Peyer's patch (tissue), 4 donors: ENCODE results near the gene CEL. TPM values are rescaled to one million over a fixed set of nuclear protein-coding genes. Genes with fewer than 3 reads are reported as not detected.
A peak's percentile ranks its signal among the peaks of the same experiment; 100 is the strongest.
"Not testable (repeated sequence)": the region's sequence is repeated elsewhere in the genome, so short reads cannot be mapped to it uniquely, and the experiment has no call there.

Source experiments
- DNase-seq, 3 donors: peaks; one replicate each; pipeline ENCODE4 v3.0.0-alpha.2; 2017 to 2019
- H3K27ac ChIP-seq, 4 donors: fragments of 200-600 bp; sonication (generic); one replicate each; pipeline ENCODE4 v1.5.1; 2016 to 2019
- H3K27me3 ChIP-seq, 2 donors: fragments of 200-600 bp; sonication (generic); one replicate each; pipeline ENCODE4 v1.5.1; 2019
- H3K36me3 ChIP-seq, 3 donors: fragments of 200-600 bp; sonication (generic); one replicate each; pipeline ENCODE4 v1.5.1; 2016 to 2019
- H3K4me1 ChIP-seq, 4 donors: fragments of 200-600 bp; sonication (generic); one replicate each; pipeline ENCODE4 v1.5.1; 2016 to 2019
- H3K4me3 ChIP-seq, 4 donors: fragments of 200-600 bp; sonication (generic); 1 replicate in 3 of 4; 2 replicates in 1 of 4; pipeline ENCODE4 v1.5.1; 2016 to 2019; ENCODE audit warnings: mild to moderate bottlenecking in 1 of 4
- H3K9me3 ChIP-seq, 4 donors: fragments of 200-600 bp; sonication (generic); one replicate each; pipeline ENCODE4 v1.5.1; 2016 to 2019; ENCODE audit warnings: mild to moderate bottlenecking in 1 of 4
- POLR2A ChIP-seq, 2 donors: fragments of 450-650 bp; IDR thresholded peaks; one replicate each; pipeline ENCODE4 v1.5.1; 2017; ENCODE audit warnings: antibody characterized with exemption in 2 of 2, mild to moderate bottlenecking in 2 of 2, moderate library complexity in 2 of 2
- total RNA-seq, 4 donors: library from RNA; depleted of rRNA; stranded (reverse); fragments of >200 nt; gene quantifications; one replicate each; pipeline ENCODE4 v1.1.0, GENCODE V29; 2016
- TF ChIP-seq, protein P1 (sequence below), 6 experiments: fragments of 450-650 bp in 4 of 6; fragments of 200-600 bp in 2 of 6; sonication (generic) in 1 of 6; IDR thresholded peaks; one replicate each; pipeline ENCODE4 v1.5.1; 2017 to 2019; ENCODE audit warnings: antibody characterized with exemption in 6 of 6, mild to moderate bottlenecking in 3 of 6, moderate library complexity in 1 of 6

Gene CEL
- total RNA-seq, 4 donors from 2014 or later = 1.6 to 9.1 (median 5.8) TPM

DNA sequence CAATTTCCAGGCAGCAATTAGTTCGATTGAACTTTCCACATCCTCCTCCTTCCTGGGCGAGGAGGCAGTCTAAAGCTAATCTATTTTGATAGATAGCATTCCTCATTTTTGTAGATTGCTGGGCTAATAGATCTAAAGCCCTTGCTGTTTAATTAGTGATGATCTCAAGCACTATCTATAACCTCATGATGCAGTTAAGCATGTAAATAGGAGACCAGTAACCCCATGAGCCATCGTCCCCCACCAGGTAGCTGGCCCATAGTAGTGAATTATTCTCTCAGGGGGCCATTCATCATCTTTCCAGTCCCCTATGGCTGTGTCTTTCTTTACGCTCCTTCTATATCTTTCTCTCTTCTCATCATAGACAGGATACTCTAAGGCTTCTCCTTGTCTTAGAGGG, 14.9 kb downstream of the CEL start:
- H3K27ac ChIP-seq = no peak overlapping the region
- no peak overlapping the region for H3K4me3 ChIP-seq
- H3K27me3 ChIP-seq = no peaks in the 10 kb centered on the region
- no peaks in the 10 kb centered on the region for H3K36me3 ChIP-seq
- no peak for DNase-seq
- no peak for TF ChIP-seq POLR2A (IDR thresholded peaks at IDR 0.05)
- TF ChIP-seq, protein P1, sequence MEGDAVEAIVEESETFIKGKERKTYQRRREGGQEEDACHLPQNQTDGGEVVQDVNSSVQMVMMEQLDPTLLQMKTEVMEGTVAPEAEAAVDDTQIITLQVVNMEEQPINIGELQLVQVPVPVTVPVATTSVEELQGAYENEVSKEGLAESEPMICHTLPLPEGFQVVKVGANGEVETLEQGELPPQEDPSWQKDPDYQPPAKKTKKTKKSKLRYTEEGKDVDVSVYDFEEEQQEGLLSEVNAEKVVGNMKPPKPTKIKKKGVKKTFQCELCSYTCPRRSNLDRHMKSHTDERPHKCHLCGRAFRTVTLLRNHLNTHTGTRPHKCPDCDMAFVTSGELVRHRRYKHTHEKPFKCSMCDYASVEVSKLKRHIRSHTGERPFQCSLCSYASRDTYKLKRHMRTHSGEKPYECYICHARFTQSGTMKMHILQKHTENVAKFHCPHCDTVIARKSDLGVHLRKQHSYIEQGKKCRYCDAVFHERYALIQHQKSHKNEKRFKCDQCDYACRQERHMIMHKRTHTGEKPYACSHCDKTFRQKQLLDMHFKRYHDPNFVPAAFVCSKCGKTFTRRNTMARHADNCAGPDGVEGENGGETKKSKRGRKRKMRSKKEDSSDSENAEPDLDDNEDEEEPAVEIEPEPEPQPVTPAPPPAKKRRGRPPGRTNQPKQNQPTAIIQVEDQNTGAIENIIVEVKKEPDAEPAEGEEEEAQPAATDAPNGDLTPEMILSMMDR (IDR thresholded peaks at IDR 0.05) = no peak
- H3K9me3 ChIP-seq = no peaks in the 10 kb centered on the region
- H3K4me1 ChIP-seq = peaks cover 0 to 5% (median 0%) of the 10 kb centered on the region in 4 donors

DNA sequence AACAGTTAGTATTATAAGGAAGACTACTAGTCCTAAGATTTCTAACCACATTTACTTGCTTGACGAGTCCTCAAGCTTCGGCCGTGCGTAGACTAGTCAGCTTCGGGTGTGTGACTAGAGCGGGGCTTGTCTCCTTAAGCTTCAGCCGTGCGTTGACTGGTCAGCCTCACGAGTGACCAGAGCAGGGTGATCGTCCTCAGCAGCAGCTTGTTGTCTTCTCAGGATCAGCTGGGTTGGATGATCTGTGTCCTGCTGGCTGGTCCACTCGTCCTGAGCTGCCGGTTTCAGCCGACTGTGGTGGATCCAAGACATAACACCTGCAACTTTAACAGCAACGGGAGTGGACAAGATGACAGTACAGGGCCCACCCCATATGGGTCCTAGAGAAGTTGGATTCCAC, 16.7 kb downstream of the CEL start:
- Histone ChIP-seq H3K27ac (no peak overlapping the region), H3K36me3 (no peaks in the 10 kb centered on the region), H3K4me1 (peaks cover 0 to 5% (median 0%) of the 10 kb centered on the region in 4 donors), H3K9me3 (no peaks in the 10 kb centered on the region), H3K4me3 (no peak overlapping the region), H3K27me3 (no peaks in the 10 kb centered on the region)
- no peak for DNase-seq
- TF ChIP-seq, protein P1 (IDR thresholded peaks at IDR 0.05) = no peak
- TF ChIP-seq POLR2A (IDR thresholded peaks at IDR 0.05) = no peak

DNA sequence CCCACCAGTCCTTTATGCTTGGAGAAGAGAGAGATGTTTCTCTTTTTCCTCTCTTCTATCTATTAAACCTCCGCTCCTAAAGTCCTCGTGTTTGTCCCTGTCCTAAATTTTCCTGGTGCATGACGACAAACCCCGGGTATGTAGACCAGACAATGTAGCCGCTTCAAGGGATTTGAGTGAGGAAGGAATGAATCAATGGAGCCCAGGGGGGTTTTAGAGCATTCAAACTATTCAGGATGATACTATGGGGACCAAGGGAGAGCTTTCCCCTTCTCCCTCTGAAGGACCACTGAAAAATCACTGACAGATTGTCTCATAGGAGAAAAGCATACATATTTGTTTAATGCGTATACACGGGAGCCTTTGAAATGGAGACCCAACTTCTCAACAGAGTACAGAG, 18.4 kb downstream of the CEL start:
- no peak overlapping the region for H3K27ac ChIP-seq
- H3K27me3 ChIP-seq = no peaks in the 10 kb centered on the region
- DNase-seq = no peak
- H3K4me1 ChIP-seq = peaks cover 0 to 5% (median 0%) of the 10 kb centered on the region in 4 donors
- no peaks in the 10 kb centered on the region for H3K36me3 ChIP-seq
- no peak overlapping the region for H3K4me3 ChIP-seq
- H3K9me3 ChIP-seq = no peaks in the 10 kb centered on the region
- TF ChIP-seq POLR2A (IDR thresholded peaks at IDR 0.05) = no peak
- TF ChIP-seq, protein P1 (IDR thresholded peaks at IDR 0.05) = no peak

DNA sequence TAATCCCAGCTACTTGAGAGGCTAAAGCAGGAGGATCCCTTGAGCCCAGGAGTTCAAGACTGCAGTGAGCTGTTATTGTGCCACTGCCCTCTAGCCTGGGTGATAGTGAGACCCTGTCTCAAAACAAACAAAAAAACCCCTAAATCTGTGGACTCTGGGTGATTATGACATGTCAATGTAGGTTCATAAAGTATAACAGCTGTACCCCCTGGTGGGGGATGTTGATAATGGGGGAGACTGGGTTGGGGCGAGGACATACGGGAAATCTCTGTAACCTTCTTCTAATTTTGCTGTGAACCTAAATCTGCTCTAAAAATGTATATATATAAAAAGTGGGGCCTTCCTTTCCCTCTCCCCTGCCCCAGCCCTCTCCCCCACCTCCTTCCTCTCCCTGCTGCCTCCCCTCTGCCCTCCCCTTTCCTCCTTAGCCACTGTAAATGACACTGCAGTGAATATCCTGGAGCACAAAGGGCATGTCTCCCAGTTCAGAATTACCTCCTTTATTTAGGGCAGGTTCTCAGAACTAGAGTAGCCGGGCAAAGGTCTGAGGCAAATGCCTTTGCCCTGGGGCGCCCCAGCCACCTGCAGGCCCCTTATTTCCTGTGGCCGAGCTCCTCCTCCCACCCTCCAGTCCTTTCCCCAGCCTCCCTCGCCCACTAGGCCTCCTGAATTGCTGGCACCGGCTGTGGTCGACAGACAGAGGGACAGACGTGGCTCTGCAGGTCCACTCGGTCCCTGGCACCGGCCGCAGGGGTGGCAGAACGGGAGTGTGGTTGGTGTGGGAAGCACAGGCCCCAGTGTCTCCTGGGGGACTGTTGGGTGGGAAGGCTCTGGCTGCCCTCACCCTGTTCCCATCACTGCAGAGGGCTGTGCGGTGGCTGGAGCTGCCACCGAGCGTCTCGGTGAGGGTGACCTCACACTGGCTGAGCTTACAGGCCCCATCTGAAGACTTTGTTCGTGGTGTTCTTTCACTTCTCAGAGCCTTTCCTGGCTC, 19.3 kb downstream of the CEL start:
- not testable (repeated sequence) for H3K36me3 ChIP-seq, H3K9me3 ChIP-seq, H3K4me3 ChIP-seq, H3K27me3 ChIP-seq, H3K4me1 ChIP-seq
- peak in 1 of 2 donors; percentile 63 for TF ChIP-seq POLR2A (IDR thresholded peaks at IDR 0.05)
- peak in 2 of 3 donors; percentile 54 to 56 for DNase-seq
- H3K27ac ChIP-seq = peak overlapping the region in 3 of 4 donors; percentile 67 to 85 (median 78)

DNA sequence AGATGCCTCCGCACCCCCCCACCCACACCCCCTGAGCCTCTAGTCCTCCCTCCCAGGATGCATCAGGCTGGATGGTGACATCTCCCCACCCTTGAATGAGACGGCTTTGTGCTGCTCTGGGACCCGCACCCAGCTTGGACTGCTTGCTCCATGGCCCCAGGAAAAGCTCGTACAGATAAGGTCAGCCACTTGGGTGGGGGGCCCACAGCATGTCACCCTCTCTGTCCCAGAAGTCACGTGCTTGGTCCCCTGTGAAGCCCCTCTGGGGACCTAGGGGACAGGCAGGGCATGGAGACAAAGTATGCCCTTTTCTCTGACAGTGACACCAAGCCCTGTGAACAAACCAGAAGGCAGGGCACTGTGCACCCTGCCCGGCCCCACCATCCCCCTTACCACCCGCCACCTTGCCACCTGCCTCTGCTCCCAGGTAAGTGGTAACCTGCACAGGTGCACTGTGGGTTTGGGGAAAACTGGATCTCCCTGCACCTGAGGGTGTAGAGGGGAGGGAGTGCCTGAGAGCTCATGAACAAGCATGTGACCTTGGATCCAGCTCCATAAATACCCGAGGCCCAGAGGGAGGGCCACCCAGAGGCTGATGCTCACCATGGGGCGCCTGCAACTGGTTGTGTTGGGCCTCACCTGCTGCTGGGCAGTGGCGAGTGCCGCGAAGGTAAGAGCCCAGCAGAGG, 20.3 kb downstream of the CEL start:
- not testable (repeated sequence) for H3K4me3 ChIP-seq
- peak overlapping the region in 3 of 4 donors; percentile 67 to 85 (median 78) for H3K27ac ChIP-seq
- peak in 2 of 3 donors; percentile 51 to 66 for DNase-seq

DNA sequence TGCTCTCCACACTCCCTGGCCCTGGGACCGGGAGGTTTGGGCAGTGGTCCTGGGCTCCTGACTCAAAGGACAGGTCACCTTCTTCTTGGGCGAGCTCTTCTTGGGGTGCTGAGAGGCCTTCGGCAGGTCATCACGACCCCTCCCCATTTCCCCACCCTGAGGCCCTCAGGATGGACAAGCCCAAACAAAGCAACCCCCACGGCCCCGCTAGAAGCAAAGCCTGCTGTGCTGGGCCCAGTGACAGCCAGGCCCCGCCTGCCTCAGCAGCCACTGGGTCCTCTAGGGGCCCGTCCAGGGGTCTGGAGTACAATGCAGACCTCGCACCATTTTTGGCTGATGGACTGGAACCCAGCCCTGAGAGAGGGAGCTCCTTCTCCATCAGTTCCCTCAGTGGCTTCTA, 21.9 kb downstream of the CEL start:
- not testable (repeated sequence) for H3K4me3 ChIP-seq, H3K9me3 ChIP-seq

More for the DNA sequence above, 20.3 kb downstream of the CEL start:
- H3K4me1 ChIP-seq, H3K9me3 ChIP-seq, H3K36me3 ChIP-seq, H3K27me3 ChIP-seq: not testable (repeated sequence)

DNA sequence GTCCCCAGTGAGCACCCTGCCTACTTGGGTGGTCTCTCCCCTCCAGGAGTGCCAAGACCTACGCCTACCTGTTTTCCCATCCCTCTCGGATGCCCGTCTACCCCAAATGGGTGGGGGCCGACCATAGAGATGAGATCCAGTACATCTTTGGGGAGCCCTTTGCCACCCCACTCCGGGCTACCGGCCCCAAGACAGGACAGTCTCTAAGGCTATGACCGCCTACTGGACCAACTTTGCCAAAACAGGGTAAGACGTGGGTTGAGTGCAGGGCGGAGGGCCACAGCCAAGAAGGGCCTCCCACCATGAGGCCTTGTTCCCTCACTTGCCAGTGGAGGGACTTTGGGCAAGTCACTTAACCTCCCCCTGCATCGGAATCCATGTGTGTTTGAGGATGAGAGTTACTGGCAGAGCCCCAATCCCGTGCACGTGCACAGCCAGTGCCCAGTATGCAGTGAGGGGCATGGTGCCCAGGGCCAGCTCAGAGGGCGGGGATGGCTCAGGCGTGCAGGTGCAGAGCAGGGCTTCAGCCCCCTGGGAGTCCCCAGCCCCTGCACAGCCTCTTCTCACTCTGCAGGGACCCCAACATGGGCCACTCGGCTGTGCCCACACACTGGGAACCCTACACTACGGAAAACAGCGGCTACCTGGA, 24.6 kb downstream of the CEL start:
- H3K27me3 ChIP-seq, DNase-seq, H3K4me3 ChIP-seq, H3K36me3 ChIP-seq, H3K4me1 ChIP-seq, H3K27ac ChIP-seq, H3K9me3 ChIP-seq: not testable (repeated sequence)

More for the DNA sequence above, 21.9 kb downstream of the CEL start:
- not testable (repeated sequence) for H3K4me1 ChIP-seq, H3K27ac ChIP-seq, H3K27me3 ChIP-seq, DNase-seq, H3K36me3 ChIP-seq
